GM23338 (cell line): ENCODE data around the gene NAT8L. TPM values are rescaled to one million over a fixed set of nuclear protein-coding genes. Genes with fewer than 3 reads are reported as not detected.

Source experiments
- ATAC-seq: fragments of 200-7000 bp; cut with Tn5 transposase; 3 replicates; pipeline ENCODE4 v1.9.1; 2020
- DNase-seq: peaks from one replicate; pipeline ENCODE4 v3.0.0-alpha.2; 2015; ENCODE audit warnings: low spot score
- H2AFZ ChIP-seq: fragments of 200-600 bp; sonication (generic); 2 replicates; pipeline ENCODE4 v1.8.0; 2016; ENCODE audit warnings: antibody characterized with exemption, mild to moderate bottlenecking, moderate library complexity
- H3F3A ChIP-seq: fragments of 200-600 bp; sonication (generic); replicated peaks from 2 replicates; pipeline ENCODE4 v1.8.0; 2017; ENCODE audit warnings: antibody characterized with exemption, mixed run types, low read depth
- H3K27ac ChIP-seq: fragments of 200-600 bp; sonication (generic); 2 replicates; pipeline ENCODE4 v1.6.1; 2016; ENCODE audit warnings: low read depth
- H3K27me3 ChIP-seq: fragments of 200-600 bp; sonication (generic); 2 replicates; pipeline ENCODE4 v1.8.0; 2016; ENCODE audit warnings: mild to moderate bottlenecking, mixed run types, moderate library complexity; ENCODE audit not compliant: insufficient read depth
- H3K36me3 ChIP-seq: fragments of 200-600 bp; sonication (generic); 2 replicates; pipeline ENCODE4 v1.8.0; 2016; ENCODE audit warnings: mild to moderate bottlenecking; ENCODE audit not compliant: insufficient read depth
- H3K4me1 ChIP-seq: fragments of 200-600 bp; sonication (generic); 2 replicates; pipeline ENCODE4 v1.8.0; 2016; ENCODE audit warnings: mild to moderate bottlenecking, moderate library complexity; ENCODE audit not compliant: insufficient read depth
- H3K4me2 ChIP-seq: fragments of 200-600 bp; sonication (generic); 2 replicates; pipeline ENCODE4 v1.7.1; 2017; ENCODE audit warnings: mixed run types
- H3K4me3 ChIP-seq: fragments of 200-600 bp; sonication (generic); 2 replicates; pipeline ENCODE4 v1.6.1; 2016; ENCODE audit warnings: mixed run types
- H3K79me2 ChIP-seq: fragments of 200-600 bp; sonication (generic); replicated peaks from 2 replicates; pipeline ENCODE4 v1.8.0; 2017; ENCODE audit warnings: mild to moderate bottlenecking; ENCODE audit not compliant: insufficient read depth
- H3K9me2 ChIP-seq: fragments of 200-600 bp; sonication (generic); 2 replicates; pipeline ENCODE4 v1.8.0; 2017; ENCODE audit not compliant: insufficient read depth
- H4K20me1 ChIP-seq: fragments of 200-600 bp; sonication (generic); replicated peaks from 2 replicates; pipeline ENCODE4 v1.8.0; 2017; ENCODE audit warnings: mild to moderate bottlenecking; ENCODE audit not compliant: insufficient read depth
- H3K27ac Mint-ChIP-seq: 2 replicates; pipeline ENCODE4 v1.8.0; 2020; ENCODE audit warnings: inconsistent platforms, mild to moderate bottlenecking, moderate library complexity, mixed read lengths
- H3K27me3 Mint-ChIP-seq: 3 replicates; pipeline ENCODE4 v1.8.0; 2022; ENCODE audit warnings: low read depth, mild to moderate bottlenecking, moderate library complexity, mixed read lengths, inconsistent platforms; ENCODE audit not compliant: insufficient read depth, poor library complexity
- H3K36me3 Mint-ChIP-seq: 3 replicates; pipeline ENCODE4 v1.8.0; 2021; ENCODE audit warnings: low read depth, mild to moderate bottlenecking, inconsistent platforms, moderate library complexity, mixed read lengths
- H3K4me1 Mint-ChIP-seq: 3 replicates; pipeline ENCODE4 v1.8.0; 2020; ENCODE audit warnings: mild to moderate bottlenecking, inconsistent platforms, mixed read lengths
- H3K4me3 Mint-ChIP-seq: 3 replicates; pipeline ENCODE4 v1.8.0; 2021; ENCODE audit warnings: moderate library complexity, mild to moderate bottlenecking, inconsistent platforms, mixed read lengths
- H3K9me3 Mint-ChIP-seq: 3 replicates; pipeline ENCODE4 v1.8.0; 2020; ENCODE audit warnings: moderate library complexity, mild to moderate bottlenecking, inconsistent platforms, mixed read lengths
- CREB1 ChIP-seq: fragments of 250-450 bp; sonication (Bioruptor Pico); IDR thresholded peaks from 2 replicates; pipeline ENCODE4 v1.5.0; 2020; ENCODE audit warnings: low read depth, mild to moderate bottlenecking, moderate library complexity
- ETS1 ChIP-seq: IDR thresholded peaks from 2 replicates; pipeline ENCODE4 v1.6.1; 2016; ENCODE audit warnings: antibody characterized with exemption
- EZH2 ChIP-seq: fragments of 200-600 bp; sonication (generic); IDR thresholded peaks from one replicate; pipeline ENCODE4 v1.8.0; 2017; ENCODE audit warnings: antibody characterized with exemption, mild to moderate bottlenecking, low read depth; ENCODE audit not compliant: unreplicated experiment
- EZH2phosphoT487 ChIP-seq: fragments of 200-600 bp; sonication (generic); IDR thresholded peaks from one replicate; pipeline ENCODE4 v1.8.1; 2018; ENCODE audit warnings: antibody characterized with exemption; ENCODE audit not compliant: unreplicated experiment
- POLR2AphosphoS5 ChIP-seq: IDR thresholded peaks from 2 replicates; pipeline ENCODE4 v1.6.1; 2016; ENCODE audit warnings: antibody characterized with exemption, low read depth
- ZNF331 ChIP-seq: fragments of 250-450 bp; sonication (Bioruptor Pico); IDR thresholded peaks from 2 replicates; pipeline ENCODE4 v1.5.0; 2020; ENCODE audit warnings: low read depth, mild to moderate bottlenecking, moderate library complexity
- ZNF462 ChIP-seq: fragments of 250-450 bp; sonication (Bioruptor Pico); IDR thresholded peaks from 2 replicates; pipeline ENCODE4 v1.5.0; 2020; ENCODE audit warnings: mild to moderate bottlenecking, moderate library complexity
- polyA plus RNA-seq: library from polyadenylated mRNA; unstranded; fragments of >200 nt; fragmentation: Nextera tagmentation; extraction: Ambion mirVana; gene quantifications from 2 replicates; pipeline ENCODE4 v1.2.1, GENCODE V29; 2016
- total RNA-seq: library from RNA; depleted of rRNA; stranded (reverse); fragments of >200 nt; shearing (Covaris generic); gene quantifications from 2 replicates; pipeline ENCODE4 v1.2.3, GENCODE V29; 2014

NAT8L gene
- total and polyA plus RNA-seq, 2 experiments from 2014 or later, result 1.6 to 9.7 TPM

- TF ChIP-seq ETS1, result no peak
- TF ChIP-seq ZNF462, result no peak
- TF ChIP-seq POLR2AphosphoS5, result no peak
- no peak for TF ChIP-seq EZH2
Observed at GRCh38 chr4:2082118-2082517, 23.0 kb downstream of the NAT8L start (continued).

GRCh38 chr4:2082627-2083026, 23.5 kb downstream of the NAT8L start:
- ATAC-seq (no peak), DNase-seq (no peak)
- no peaks in the 10 kb centered on the region for H3K4me1 ChIP-seq
- H3K27ac ChIP-seq, result no peak overlapping the region
- H3K4me2 ChIP-seq, result no peak overlapping the region
- no peaks in the 10 kb centered on the region for H4K20me1 ChIP-seq
- H3K27me3 ChIP-seq, result no peaks in the 10 kb centered on the region
- peaks cover 10% of the 10 kb centered on the region for H3K27me3 Mint-ChIP-seq
- H3K36me3 Mint-ChIP-seq, result no peaks in the 10 kb centered on the region; the same call in 2 of the 3 replicates
- no peaks in the 10 kb centered on the region for H3K79me2 ChIP-seq
- no peak overlapping the region for H3K27ac Mint-ChIP-seq
- no peaks in the 10 kb centered on the region for H3F3A ChIP-seq
- H3K9me3 Mint-ChIP-seq, result no peaks in the 10 kb centered on the region
- H3K4me1 Mint-ChIP-seq, result no peaks in the 10 kb centered on the region; the same call in 2 of the 3 replicates
- H2AFZ ChIP-seq, result no peak overlapping the region
- H3K9me2 ChIP-seq, result no peaks in the 10 kb centered on the region
- H3K4me3 ChIP-seq, result no peak overlapping the region
- H3K36me3 ChIP-seq, result no peaks in the 10 kb centered on the region
- no peak overlapping the region for H3K4me3 Mint-ChIP-seq
- TF ChIP-seq ETS1, result no peak
- no peak for TF ChIP-seq EZH2
- no peak for TF ChIP-seq ZNF462
- TF ChIP-seq EZH2phosphoT487, result no peak
- no peak for TF ChIP-seq ZNF331
- no peak for TF ChIP-seq POLR2AphosphoS5
- TF ChIP-seq CREB1 (CRISPR knock-in tag), result no peak
